ENCODE data around the gene BLMH.

DNA sequence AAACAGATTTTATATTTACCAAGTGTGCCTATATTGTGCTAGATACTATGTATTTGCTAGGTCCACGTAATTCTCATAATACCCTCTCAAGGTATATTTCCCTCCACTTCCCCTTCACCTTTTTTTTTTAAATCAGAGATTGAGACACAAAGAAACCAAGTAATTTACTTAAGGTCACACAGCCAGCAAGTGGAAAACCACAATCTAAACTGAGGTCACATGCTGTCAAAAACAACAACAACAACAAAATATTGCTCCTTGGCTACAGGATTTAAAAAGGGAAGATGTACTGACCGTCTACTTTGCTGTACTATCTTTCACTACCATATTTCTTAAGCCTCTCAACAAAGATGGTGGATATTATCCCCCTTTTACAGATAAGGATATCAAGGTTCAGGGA lies 15.8 kb downstream of the BLMH start:
- no peak for TF ChIP-seq POLR2A (IDR thresholded peaks at IDR 0.05)
- TF ChIP-seq, protein P1, sequence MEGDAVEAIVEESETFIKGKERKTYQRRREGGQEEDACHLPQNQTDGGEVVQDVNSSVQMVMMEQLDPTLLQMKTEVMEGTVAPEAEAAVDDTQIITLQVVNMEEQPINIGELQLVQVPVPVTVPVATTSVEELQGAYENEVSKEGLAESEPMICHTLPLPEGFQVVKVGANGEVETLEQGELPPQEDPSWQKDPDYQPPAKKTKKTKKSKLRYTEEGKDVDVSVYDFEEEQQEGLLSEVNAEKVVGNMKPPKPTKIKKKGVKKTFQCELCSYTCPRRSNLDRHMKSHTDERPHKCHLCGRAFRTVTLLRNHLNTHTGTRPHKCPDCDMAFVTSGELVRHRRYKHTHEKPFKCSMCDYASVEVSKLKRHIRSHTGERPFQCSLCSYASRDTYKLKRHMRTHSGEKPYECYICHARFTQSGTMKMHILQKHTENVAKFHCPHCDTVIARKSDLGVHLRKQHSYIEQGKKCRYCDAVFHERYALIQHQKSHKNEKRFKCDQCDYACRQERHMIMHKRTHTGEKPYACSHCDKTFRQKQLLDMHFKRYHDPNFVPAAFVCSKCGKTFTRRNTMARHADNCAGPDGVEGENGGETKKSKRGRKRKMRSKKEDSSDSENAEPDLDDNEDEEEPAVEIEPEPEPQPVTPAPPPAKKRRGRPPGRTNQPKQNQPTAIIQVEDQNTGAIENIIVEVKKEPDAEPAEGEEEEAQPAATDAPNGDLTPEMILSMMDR (IDR thresholded peaks at IDR 0.05) = no peak
- no peak for TF ChIP-seq POLR2AphosphoS5 (IDR thresholded peaks at IDR 0.05)

Data from transverse colon (tissue), 4 donors.